Effector CD8-positive, alpha-beta T cell (primary cell): ENCODE data around the gene DMAC2L.

Experiments used
- DNase-seq: peaks from one replicate; lab custom pipeline; 2025; lab: John Stamatoyannopoulos, UW

Gene DMAC2L

DNA sequence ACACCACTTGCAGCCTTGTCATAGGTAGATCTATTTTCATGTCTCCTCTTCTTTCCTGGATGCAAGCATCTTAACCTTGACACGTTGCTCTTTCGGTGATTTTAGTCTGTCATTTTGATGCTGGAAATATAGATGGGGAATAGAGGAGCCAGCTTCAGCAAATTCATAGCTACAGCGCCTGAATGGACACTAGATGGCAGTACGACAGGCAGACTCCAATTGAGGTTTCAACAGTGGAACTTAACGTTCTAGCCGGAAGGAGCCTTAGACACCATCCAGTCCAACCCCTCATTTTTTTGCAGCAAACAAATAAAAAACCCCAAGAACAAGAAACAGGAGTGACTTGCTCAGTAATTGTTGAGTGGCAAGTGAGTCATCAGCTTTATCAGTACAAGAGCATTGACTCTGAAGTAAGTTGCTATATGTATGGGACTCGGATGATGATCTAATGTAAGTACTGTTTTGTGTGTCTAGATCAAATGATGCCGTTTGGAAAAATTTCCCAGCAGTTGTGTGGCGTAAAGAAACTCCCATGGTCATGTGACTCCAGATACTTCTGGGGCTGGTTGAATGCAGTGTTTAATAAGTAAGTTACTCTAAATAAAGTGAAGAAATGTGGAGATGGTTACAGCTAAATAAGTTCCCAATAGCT lies 9.0 kb downstream of the DMAC2L start:
- DNase-seq: peak; percentile 17

- DNase-seq: no peak
Observed at GRCh38 chr14:50331596-50331995, 19.5 kb downstream of the DMAC2L start.

GRCh38 chr14:50333014-50333509 lies 20.9 kb downstream of the DMAC2L start:
- no peak for DNase-seq

DNA sequence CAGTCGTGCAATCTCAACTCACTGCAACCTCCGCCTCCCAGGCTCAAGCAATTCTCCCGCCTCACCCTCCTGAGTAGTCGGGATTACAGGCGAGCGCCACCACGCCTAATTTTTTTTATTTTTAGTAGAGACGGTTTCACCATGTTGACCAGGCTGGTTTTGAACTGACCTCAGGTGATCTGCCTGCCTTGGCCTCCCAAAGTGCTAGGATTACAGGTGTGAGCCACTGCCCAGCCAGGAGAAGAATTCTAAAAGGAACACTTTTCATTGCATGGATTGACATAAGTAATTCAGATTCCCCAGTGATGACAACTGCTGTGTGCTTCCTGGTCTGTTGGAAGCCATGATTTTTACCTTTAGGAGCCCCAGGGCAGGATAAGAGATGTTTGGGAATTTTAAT lies 22.1 kb downstream of the DMAC2L start:
- no peak for DNase-seq

GRCh38 chr14:50335389-50335788 lies 23.3 kb downstream of the DMAC2L start:
- no peak for DNase-seq

GRCh38 chr14:50335989-50336824 lies 24.1 kb downstream of the DMAC2L start:
- DNase-seq: no peak

GRCh38 chr14:50338587-50338986 lies 26.5 kb downstream of the DMAC2L start:
- DNase-seq: no peak

DNA sequence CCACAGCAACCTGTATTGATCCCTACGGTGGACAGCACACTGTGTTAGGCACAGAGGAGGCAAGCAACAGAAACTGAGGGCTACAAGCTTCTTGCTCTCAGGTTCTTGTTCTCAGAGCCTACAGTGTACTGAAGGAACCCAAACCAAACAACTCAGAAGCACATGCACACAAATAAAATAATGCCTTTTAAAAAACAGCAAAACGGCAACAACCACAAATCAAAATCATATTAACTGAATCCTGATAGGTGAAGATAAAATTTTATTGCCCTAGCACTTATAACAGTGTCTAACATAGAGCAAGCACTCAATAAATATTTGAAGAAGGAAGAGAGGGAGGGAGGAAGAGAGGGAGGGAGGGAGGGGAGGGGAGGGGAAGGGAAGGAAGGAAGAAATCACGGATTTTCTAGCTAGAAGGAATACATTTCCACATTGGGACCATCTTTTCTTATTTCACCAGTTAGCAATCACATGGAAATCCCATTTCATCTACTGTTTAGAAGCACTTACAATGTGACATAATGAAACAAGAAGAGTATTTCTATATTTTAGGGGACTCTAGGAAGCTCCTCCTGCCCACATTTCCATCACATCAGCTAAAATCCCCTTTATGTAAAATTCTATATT lies 27.2 kb downstream of the DMAC2L start:
- no peak for DNase-seq

DNA sequence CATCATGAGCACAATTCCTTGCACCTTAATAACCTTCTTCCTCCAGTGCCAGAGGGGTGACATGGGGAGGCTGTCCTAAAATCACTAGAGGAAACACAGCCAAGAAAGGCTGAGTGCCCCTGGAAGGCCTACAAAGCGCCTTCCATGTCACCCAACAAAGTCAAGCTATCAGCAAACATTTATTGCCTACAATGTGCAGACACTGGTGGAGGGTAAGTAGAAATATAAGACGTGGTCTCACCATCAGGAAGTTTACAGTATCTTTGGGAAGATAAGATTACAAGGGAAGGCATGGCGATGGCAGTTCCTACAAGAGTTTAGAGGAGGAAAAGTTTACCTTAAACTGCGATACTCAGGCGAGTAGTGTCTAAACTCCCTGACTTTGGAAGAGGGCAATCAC lies 27.9 kb downstream of the DMAC2L start:
- no peak for DNase-seq

DNA sequence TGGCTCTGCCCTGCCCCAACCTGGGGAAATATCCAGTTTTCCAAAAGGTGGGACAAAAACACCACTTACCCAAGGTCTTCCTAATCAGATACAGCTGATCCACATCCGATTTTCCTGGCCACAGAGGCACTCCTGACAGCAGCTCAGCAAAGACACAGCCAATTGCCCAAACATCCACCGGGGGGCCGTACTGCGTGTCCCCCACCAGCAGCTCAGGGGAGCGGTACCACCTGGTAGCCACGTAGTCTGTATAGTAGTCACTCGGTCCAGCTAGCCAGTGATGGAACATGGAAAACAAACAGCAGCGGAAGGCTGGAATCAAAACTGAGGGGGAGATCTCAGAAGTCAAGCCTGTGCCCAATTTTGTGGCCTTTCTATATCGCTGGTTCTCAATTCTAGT lies 28.8 kb downstream of the DMAC2L start:
- DNase-seq: no peak

DNA sequence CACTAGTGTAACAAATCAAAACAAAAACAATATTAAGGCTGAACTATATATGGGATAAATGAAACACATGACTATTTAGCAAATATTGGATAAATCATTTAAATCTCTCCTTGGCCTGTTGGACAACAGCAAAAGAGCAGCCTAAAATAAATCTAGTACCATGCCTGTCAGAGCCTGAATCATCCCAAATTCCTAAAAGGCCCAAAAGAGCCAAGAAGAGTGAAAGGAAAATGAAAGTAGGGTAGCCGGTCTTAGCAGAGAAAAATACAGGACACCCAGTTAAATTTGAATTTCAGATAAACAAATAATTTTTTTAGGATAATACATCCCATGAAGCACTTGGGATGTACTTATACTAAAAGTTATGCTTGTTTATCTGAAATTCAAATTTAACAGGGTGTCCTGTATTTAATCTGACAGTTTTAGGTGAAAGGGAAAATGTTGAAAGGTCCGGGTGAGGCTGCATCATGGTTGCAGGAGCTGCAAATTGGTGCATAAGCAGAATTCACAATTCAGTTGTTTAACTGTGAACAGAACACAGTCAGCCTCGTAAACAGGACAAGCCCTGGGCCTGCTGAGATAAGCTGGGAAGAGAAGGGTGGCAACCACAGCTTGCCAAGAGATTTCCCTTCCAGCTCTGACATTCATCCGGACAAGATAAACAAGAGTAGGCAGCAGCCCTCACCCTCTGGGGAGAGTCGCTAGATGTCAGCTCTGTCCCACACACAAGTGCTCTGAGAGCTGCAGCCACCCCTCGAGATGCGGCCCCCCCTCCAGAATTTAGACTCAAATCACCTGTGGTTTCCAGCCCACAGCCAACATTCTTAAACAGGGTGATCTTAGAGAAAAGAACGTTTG lies 30.3 kb downstream of the DMAC2L start:
- no peak for DNase-seq

GRCh38 chr14:50343434-50343833 lies 31.3 kb downstream of the DMAC2L start:
- no peak for DNase-seq

DNA sequence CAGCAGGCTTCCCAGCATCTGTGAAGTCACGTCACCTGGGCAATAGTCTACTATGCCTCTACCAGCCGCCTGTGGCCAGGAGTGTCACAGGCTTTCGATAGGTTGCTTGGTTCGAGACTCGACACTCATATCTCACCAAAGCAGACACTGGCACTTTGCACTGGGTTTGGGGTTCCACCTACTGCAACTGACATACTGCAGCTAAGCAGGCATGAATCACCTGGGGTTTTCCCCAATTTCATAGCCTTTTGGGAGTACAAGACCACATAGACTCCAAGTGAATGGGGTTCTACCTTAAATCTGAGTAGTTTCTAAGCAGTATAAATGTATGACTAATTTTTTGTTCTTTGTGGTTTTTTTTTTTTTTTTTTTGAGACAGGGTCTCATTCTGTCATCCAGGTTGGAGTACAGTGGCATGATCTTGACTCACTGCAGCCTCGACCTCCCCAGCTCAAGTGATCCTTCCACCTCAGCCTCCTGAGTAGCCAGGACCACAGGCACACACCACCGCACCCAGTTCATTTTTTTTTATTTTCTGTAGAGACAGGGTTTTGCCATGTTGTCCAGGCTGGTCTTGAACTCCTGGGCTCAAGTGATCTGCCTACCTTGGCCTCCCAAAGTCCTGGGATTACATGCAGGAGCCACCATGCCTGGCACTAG lies 32.1 kb downstream of the DMAC2L start:
- DNase-seq: no peak

DNA sequence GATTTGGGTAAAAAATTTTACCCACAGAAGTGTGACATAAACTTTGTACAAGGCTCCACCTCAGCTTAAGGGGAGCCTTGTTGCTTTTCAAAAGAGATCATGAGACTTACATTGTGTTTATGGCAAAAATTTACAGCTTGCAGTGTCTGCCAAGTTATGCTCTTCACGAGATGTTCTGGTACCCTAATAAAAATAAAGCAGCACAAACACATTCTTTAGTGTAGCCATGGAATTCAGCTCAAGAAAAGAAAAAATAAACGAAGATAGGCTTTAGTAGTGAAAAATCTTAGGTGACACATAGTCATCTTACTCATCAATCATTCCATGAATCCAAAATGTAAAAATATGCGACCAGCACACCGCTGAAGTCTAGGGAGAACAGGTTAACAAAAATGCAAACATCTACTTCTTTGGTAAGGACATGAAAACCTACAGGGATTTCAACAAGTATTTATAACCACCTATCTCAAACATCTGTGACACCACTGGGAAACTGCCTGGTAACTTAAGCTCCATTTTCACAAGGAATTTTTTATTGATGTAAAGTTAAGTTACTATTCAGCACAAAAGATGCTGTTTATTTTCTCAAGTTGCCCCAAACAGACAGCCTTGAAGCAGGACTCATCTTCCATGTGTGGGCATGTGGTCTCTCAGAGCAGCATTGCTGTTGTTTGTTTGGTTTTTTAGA lies 32.9 kb downstream of the DMAC2L start:
- no peak for DNase-seq

DNA sequence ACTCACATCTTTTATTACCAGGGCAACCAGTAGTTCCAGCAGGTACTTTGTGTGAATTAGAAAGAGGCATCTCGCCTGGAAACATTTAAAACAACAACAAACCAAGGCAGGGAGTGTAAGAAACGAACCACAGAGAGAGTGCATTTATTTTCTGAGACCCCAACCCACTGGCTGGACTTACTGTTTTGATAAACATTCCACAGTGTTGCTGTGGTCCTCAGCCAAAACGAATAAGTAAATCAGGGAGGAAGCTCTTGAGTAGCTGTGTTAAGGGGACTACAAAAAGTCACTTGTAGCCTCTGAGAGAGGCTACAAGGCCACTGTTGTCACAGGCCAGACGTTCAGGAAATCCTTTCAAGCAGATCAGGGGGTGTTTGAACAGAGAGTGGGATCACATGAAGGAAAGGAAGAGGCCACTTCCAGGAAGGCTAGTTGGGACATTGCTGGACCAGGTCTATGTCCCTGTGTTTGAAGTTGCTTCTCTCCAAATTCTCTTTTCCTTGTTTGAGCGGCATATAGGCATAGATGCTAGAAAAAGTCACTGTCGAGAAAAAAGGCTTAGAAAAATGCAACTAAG lies 33.8 kb downstream of the DMAC2L start:
- no peak for DNase-seq

DNA sequence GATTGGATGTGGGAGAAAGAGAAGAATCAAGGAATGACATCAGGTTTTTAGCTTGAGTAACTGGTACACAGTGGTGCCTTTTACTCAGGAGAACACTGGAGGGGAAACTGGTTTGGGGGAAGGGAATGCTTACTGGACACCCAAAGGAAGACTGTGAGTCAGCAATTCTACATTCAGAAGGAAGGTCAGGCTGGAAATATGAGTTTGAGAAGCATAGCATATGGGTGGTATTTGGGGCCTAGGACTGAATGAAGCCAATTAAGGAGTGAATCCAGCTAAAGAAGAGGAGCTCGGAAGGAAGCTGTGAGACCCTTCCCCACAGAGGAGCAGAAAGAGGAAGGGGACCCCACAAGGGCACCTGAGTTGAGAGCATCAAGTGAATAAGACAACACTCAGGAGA lies 35.4 kb downstream of the DMAC2L start:
- no peak for DNase-seq

DNA sequence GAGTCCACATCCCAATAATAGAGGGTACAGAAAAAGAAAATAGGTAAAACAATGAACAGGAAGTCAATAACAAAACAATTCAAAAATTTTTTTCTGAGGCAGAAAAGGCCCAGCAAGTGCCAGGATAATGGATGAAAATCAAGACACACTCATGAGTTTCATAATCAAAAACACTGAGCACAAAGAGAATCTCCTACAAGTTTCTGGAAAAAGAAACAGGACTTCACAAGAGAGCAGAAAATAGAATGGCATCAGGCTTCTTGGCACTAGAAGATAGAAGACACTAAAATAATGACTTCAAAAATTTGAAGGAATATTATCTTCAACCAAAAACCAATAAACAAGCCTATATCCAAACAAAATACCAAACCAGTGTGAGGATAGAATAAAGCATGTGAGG lies 36.8 kb downstream of the DMAC2L start:
- DNase-seq: no peak

DNA sequence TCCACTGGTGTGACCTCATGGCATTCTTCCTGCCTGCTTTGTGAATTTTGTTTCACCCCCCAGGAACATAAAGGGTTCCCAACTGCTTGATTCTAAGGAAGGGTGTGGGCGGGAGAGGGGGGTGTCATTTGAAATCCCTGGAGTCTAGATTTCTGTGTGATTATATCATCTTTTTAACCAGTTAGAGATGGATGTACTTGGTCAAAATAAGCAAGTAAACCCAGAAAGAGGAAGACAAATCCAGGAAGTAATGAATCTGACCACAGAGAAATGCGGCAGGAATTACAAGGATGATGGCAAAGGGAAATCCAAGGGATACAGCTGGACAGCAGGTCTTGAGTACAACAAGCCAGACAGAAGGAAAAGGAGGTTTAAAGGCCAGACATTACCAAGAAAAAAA lies 38.9 kb downstream of the DMAC2L start:
- DNase-seq: no peak

DNA sequence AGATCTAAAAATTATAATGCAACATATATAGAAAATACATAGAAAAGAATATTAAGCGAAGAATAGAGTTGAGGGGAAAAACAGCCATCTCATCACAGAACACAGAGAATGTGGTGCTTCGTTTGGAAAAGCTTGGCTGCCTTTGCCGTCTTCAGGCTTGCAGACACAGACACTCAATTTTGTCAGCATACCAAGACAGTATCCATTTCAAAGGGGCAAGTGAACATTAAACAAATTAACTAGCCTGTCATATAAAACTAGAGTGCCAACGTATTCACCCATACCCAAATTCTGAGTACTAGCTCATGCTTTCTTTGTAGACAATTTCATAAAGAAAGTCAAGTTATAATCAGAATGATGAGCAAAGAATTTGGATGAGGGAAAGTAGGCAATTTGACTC lies 40.5 kb downstream of the DMAC2L start:
- no peak for DNase-seq

DNA sequence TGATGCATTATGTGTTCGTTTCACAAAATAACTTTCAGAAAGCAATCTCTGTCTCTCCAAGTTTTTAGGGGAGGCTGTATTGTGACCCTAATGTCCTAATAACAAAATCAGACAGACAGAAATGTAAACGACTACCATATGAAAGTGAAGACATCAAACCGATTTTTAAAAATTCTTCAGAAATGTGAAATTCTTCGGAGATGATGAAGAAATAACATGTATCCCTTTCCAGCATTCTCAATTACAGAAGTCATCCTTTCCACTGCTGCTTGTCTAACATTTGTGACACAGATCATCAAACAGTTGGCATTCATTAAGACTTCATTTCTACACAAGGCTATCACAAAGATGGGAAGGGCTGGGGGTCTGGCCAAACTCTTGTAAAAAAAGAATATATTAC lies 41.0 kb downstream of the DMAC2L start:
- DNase-seq: no peak

- no peak for DNase-seq
Observed at GRCh38 chr14:50354527-50354926, 42.4 kb downstream of the DMAC2L start.
